ENCODE measurements around the gene FMO5.
A peak's percentile ranks its signal among the peaks of the same experiment; 100 is the strongest.
"Not testable (repeated sequence)": the region's sequence is repeated elsewhere in the genome, so short reads cannot be mapped to it uniquely, and the experiment has no call there.

Gene FMO5

GRCh38 chr1:147245586-147246021 is 20.5 kb upstream of the FMO5 start:
- peak; percentile 7 for DNase-seq (ENCODE audit: low read depth)
- H3K4me3 ChIP-seq (ENCODE audit: low read length): no peak overlapping the region
- no peak for TF ChIP-seq CTCF (IDR thresholded peaks at IDR 0.05; ENCODE audit: insufficient read depth, low read depth, low read length, missing control alignments)

GRCh38 chr1:147245129-147245528 is 20.0 kb upstream of the FMO5 start:
- no peak for DNase-seq (ENCODE audit: low read depth)
- TF ChIP-seq CTCF (IDR thresholded peaks at IDR 0.05; ENCODE audit: insufficient read depth, low read depth, low read length, missing control alignments): no peak
- H3K4me3 ChIP-seq (ENCODE audit: low read length): no peak overlapping the region

- no peak for DNase-seq (ENCODE audit: low read depth)
- H3K4me3 ChIP-seq (ENCODE audit: low read length): peak overlapping the region; percentile 59
- TF ChIP-seq CTCF (IDR thresholded peaks at IDR 0.05; ENCODE audit: insufficient read depth, low read depth, low read length, missing control alignments): no peak
Measured at GRCh38 chr1:147243841-147244240, 18.7 kb upstream of the FMO5 start.

- no peak for DNase-seq (ENCODE audit: low read depth)
- H3K4me3 ChIP-seq (ENCODE audit: low read length): peak overlapping the region; percentile 59
- no peak for TF ChIP-seq CTCF (IDR thresholded peaks at IDR 0.05; ENCODE audit: insufficient read depth, low read depth, low read length, missing control alignments)
Measured at GRCh38 chr1:147243228-147243685, 18.1 kb upstream of the FMO5 start.

GRCh38 chr1:147242449-147243227 is 17.5 kb upstream of the FMO5 start, which contains the start of gene CHD1L:
Gene CHD1L, plus strand, starts transcription at chr1:147242684. Its CDS starts 20 bp downstream, at chr1:147242704.
- peak; percentile 77 for TF ChIP-seq CTCF (IDR thresholded peaks at IDR 0.05; ENCODE audit: insufficient read depth, low read depth, low read length, missing control alignments)
- peak; percentile 98 for DNase-seq (ENCODE audit: low read depth)
- H3K4me3 ChIP-seq (ENCODE audit: low read length): peak within 1 kb of the TSS; percentile 59

GRCh38 chr1:147241934-147242448 is 16.9 kb upstream of the FMO5 start:
- no peak for TF ChIP-seq CTCF (IDR thresholded peaks at IDR 0.05; ENCODE audit: insufficient read depth, low read depth, low read length, missing control alignments)
- H3K4me3 ChIP-seq (ENCODE audit: low read length): peak overlapping the region; percentile 14
- no peak for DNase-seq (ENCODE audit: low read depth)

GRCh38 chr1:147240131-147240721 is 15.1 kb upstream of the FMO5 start:
- DNase-seq (ENCODE audit: low read depth); H3K4me3 ChIP-seq (ENCODE audit: low read length): not testable (repeated sequence)
